ENCODE data around the gene SLC35E1.
A peak's percentile ranks its signal among the peaks of the same experiment; 100 is the strongest.

SLC35E1 gene

DNA sequence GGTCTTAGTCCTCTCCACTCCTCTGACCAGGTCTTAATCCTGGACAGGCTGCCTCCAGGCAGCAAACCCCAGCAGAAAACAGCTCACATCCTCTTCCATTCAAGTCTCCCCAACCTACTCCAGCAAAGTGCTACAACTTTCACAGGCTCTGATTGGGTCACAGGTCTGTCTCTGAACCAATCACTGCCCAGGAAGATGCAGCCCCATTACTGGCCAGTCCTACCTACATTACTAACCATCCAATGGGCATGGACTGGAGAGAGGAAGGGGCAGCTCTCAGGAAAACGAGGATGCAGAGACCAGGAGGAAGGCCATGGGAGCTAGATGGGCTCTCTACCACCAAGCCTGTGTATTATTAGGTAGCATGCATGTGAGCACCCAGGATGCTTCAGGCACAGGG lies 43.6 kb upstream of the SLC35E1 start:
- DNase-seq (ENCODE audit: low read depth): no peak
- H3K4me3 ChIP-seq (ENCODE audit: low read depth, low read length): no peak overlapping the region
- no peak for TF ChIP-seq CTCF (conservative IDR thresholded peaks at IDR 0.05; ENCODE audit: low read depth, low read length)

GRCh38 chr19:16614941-16615340 lies 42.7 kb upstream of the SLC35E1 start:
- DNase-seq (ENCODE audit: low read depth): no peak
- H3K4me3 ChIP-seq (ENCODE audit: low read depth, low read length): no peak overlapping the region
- TF ChIP-seq CTCF (conservative IDR thresholded peaks at IDR 0.05; ENCODE audit: low read depth, low read length): no peak

GRCh38 chr19:16613841-16614240 lies 41.6 kb upstream of the SLC35E1 start:
- DNase-seq (ENCODE audit: low read depth): no peak
- TF ChIP-seq CTCF (conservative IDR thresholded peaks at IDR 0.05; ENCODE audit: low read depth, low read length): no peak
- H3K4me3 ChIP-seq (ENCODE audit: low read depth, low read length): no peak overlapping the region

GRCh38 chr19:16612636-16613035 lies 40.4 kb upstream of the SLC35E1 start:
- TF ChIP-seq CTCF (conservative IDR thresholded peaks at IDR 0.05; ENCODE audit: low read depth, low read length): no peak
- no peak overlapping the region for H3K4me3 ChIP-seq (ENCODE audit: low read depth, low read length)
- DNase-seq (ENCODE audit: low read depth): peak; percentile 50

DNA sequence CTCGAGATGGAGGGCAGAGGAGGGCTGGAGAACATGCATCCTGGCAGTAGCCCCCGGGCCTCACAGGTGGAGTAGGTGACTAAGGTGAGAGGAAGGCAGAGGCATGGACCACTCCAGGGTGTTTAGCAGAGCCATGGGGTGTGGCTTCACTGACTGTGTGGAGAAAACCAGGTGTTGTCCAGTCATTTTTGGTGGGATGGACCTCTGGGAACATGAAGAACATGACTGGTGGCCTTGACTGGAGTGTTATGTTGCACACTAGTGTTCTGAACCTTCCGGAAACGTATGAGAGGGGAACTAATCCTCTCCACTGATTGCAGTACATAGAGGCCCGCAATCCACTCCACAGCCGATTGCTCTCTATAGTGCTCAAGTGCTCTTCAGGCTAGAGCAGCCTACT lies 38.9 kb upstream of the SLC35E1 start:
- no peak overlapping the region for H3K4me3 ChIP-seq (ENCODE audit: low read depth, low read length)
- no peak for DNase-seq (ENCODE audit: low read depth)
- no peak for TF ChIP-seq CTCF (conservative IDR thresholded peaks at IDR 0.05; ENCODE audit: low read depth, low read length)

GRCh38 chr19:16609511-16610200 lies 37.4 kb upstream of the SLC35E1 start:
- no peak for TF ChIP-seq CTCF (conservative IDR thresholded peaks at IDR 0.05; ENCODE audit: low read depth, low read length)
- no peak overlapping the region for H3K4me3 ChIP-seq (ENCODE audit: low read depth, low read length)
- no peak for DNase-seq (ENCODE audit: low read depth)

- TF ChIP-seq CTCF (conservative IDR thresholded peaks at IDR 0.05; ENCODE audit: low read depth, low read length): no peak
- H3K4me3 ChIP-seq (ENCODE audit: low read depth, low read length): no peak overlapping the region
- DNase-seq (ENCODE audit: low read depth): peak; percentile 90
Measured at GRCh38 chr19:16608290-16608739, 36.1 kb upstream of the SLC35E1 start.
